HuH-7 (cell line): ENCODE measurements around the gene GLYR1.

Source experiments
- DNase-seq: peaks from one replicate; pipeline ENCODE4 v3.0.0; 2011; ENCODE audit warnings: low spot score

Gene GLYR1

GRCh38 chr16:4805231-4805630 lies 41.9 kb downstream of the GLYR1 start:
- no peak for DNase-seq

DNA sequence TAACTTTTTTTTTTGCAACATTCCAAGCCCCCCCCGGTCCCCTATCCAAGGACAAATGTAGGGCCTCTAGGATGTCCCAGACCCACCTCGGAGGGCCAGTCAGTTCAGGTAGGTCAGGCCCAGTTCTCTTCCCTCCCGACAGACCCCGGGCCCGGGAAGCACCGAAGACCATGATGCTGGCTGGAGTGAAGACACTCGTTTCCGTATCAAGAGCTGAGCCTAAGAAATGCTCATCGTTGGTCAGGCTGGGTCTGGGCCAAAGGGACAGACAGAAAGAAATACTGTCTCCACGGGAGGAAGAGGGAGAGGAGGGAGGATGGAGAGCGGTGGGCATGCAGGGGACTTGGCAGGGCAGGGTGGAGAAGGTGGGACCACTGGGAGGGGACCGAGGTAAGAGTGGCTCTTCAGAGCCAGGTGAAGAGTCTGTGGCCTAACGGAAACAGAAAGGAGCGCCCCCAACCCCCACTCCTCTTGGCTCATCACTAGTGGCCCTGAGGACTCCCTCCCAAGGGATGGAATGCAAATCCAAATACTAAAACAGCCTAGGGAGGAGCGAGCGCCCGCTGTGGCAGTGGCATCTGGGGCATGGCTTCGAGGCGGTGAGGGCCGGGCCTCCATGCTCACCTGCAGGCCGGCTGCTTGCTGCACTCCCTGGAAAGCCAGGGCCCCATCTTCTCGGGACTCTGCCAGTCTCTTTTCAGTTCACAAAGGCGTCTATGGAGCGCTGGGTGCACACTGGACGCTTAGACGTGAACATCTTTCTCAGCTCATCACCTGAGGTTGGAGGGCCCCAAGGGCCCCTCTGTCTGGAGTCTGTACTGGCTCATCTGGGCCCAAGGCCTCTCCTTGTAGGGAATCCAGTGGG lies 43.0 kb downstream of the GLYR1 start:
- DNase-seq: no peak

- DNase-seq: no peak
Observed at GRCh38 chr16:4803401-4803844, 43.7 kb downstream of the GLYR1 start.

DNA sequence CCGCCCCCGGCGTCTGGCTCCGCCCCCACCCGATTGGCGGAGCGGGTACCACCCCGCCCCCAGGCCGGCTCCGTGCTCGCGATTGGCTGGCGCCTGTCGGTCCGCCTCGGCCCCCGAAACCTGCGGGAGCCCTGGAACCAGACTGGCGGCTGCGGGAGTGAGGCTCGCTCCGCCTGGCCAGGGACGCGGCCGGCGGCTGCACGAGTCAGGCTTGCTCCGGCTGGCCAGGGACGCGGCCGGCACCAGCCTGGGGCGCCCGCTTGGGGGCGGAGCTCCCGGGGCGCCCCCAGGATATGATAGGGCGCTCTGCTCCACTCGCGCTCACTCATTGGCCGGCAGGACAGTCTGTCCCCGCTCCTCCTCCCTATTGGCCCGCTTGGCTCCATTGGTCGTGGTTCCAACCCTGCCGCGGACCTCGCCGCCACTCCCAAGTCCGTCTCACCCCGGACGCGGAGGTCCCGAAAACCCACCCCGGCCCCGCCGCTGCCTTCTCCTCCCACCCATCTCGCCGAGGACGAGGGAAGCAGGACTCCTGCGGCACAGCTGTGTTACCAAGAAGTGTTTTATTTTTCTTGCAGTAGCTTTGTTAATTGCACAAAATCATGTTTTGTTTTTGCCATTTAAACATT lies 44.3 kb downstream of the GLYR1 start:
- DNase-seq: peak; percentile 94

DNA sequence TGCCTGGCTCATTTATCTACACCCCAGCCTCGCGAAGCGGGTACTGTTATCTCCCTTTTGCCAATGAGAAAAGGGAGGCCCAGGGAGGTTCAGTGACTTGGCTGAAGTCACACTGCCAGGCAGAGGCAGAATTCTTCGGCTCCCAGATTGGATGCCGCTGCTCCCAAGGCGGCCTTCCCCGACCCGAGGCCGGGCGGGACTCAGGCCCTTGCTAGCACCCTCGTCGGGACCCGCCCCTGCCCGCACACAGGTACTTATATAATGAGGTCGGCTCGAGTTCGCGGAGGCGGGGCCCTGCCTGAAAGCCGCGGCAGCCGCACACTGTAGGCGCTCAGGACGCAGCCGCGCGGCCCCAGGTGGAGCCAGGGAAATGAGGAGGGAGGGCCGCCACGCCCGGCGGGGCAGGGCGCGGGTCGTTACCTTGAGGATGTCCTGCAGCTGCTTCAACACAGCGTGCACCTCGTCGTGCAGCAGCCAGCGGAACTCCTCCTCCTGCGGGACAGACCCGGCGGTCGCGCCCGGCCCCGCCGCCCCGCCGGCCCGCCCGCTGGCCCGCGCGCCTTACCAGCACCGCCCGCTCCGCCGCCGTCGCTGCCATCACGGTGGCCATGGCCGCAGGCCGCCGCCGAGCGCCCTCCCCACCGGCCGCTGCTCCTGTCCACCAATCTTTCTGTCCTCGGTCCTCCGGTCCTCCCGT lies 45.0 kb downstream of the GLYR1 start, which contains the start of gene ROGDI:
Gene ROGDI (minus strand): TSS at position 672 of the 697 bp plus-strand sequence. CDS start 62 bp downstream, at position 610.
- peak; percentile 85 for DNase-seq

DNA sequence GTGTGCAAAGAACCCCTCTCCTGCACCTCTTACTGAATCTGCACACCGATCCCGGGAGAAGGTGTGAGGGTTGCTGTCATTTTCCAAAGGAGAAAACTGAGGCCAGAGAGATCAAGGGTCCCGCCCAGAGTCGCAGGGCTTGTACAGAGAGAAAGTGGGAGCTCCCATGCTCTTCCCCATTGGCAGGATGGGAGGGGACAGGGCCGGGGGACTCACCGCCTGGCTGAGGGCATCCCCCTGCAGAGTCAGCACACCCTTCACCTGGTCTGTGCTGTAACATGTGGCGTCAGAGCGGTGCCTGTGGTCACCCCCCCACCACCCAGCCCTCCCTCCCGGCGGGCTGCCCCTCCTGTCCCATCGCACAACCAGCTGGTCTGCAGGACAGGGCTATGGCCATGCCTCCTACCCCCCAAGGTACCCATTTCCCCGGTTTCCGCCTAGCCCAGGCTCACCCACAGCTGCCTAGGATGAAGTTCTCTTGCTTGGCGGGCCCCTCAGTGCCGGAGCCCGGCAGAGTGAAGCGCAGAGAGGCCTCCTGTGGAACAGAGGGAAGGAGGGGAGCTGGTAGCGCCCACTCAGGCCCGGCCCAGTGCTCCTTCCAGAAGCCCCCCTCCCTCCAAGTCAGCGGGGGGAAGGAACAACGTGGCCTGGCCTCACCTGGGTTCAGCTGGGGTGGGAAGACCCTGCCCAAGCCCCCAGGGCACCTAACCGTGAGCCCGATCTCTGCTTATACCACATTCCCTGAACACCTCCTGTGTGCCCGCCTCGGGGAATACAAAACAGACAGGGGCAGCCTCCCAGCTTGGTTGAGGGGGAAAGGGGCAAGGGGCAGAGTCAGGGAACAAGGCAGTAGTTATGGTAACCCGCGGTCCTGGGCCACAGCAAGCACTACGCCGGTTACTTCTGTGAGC lies 45.8 kb downstream of the GLYR1 start:
- DNase-seq: no peak

GRCh38 chr16:4800290-4801041 lies 46.6 kb downstream of the GLYR1 start:
- no peak for DNase-seq

- DNase-seq: no peak
Observed at GRCh38 chr16:4799171-4799855, 47.8 kb downstream of the GLYR1 start.

DNA sequence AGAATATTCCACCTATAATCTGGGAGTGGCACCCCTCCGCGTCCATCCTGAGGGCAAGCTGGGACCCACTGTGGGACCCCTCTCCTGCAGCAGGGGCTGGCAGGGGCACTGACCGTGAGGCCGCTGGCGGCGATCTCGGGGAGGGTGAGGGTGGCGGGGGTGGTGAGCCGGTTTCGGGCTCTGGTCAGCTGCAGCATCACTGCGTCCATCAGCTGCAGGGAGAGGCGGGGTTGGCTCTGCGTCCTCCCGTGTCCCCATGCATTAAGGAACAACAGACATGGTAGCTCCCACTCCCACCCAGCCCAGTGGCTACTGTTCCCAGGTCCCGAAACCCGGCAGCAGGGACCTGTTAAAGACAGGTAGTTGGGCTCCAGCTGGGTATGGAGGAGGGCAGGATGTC lies 48.6 kb downstream of the GLYR1 start:
- DNase-seq: no peak

DNA sequence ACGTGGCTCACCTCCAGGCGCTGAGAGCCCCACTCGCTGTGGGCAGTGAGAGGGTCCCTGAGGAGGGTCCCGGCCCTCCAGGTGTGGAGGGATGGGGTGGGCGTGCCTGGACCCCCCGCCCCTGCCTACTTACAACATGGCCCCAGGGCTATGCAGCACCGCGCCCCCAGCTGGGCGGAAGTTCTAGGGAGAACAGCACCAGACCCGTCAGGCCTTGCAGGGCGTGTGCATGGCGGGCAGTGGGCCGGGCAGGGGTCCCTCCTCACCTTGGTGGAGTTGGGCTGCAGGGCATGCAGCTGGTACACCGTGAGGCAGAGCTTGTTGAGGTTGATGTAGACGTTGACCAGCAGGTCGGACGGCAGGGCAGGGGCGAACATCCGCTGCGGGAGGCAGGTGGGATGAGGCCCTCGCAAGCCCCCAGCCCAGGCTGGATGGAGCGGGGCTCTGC lies 49.3 kb downstream of the GLYR1 start:
- no peak for DNase-seq

GRCh38 chr16:4796982-4797804 lies 49.9 kb downstream of the GLYR1 start:
- no peak for DNase-seq

GRCh38 chr16:4795828-4796572 lies 51.1 kb downstream of the GLYR1 start:
- no peak for DNase-seq

- no peak for DNase-seq
Observed at GRCh38 chr16:4795181-4795827, 51.8 kb downstream of the GLYR1 start, which contains the start of gene SMIM22. TSS of gene SMIM22 (plus strand) at chr16:4795369. CDS start at chr16:4795735, 366 bp downstream.

DNA sequence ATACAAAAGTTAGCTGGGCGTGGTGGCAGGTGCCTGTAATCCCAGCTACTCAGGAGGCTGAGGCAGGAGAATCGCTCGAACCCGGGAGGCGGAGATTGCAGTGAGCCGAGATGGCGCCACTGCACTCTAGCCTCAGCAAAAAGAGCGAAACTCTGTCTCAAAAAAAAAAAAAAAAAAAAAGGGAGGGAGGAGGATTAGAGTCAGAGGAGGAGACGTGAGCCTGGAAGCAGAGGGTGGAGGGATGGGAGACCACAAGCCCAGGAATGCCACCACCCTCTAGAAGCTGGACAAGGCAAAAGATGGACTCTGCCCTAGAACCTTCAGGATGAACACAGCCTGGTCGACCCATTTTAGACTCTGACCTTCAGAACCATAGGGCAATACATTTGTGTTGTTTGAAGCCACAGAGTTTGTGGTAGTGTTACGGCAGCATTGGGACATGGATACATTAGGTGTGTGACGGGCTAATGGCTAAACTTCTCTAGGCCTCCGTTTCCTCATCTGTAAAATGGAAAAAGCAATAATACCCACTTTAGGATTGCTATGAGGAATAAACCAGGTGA lies 54.1 kb downstream of the GLYR1 start:
- DNase-seq: no peak

- DNase-seq: no peak
Observed at GRCh38 chr16:4790871-4791270, 56.2 kb downstream of the GLYR1 start.

- no peak for DNase-seq
Observed at GRCh38 chr16:4790261-4790660, 56.8 kb downstream of the GLYR1 start.

DNA sequence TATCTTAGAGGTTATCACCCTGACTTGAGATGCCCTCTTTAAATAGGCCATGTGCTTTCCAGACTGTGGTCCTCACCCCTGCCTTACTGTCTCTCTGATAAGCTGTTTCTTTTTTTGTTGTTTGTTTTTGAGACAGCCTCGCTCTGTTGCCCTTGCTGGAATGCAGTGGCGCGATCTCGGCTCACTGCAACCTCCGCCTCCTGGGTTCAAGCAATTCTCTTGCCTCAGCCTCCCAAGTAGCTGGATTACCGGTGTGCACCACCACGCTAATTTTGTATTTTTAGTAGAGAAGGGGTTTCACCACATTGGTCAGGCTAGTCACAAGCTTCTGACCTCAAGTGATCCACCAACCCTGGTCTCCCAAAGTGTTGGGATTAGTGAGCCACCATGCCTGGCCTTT lies 58.2 kb downstream of the GLYR1 start:
- DNase-seq: no peak

GRCh38 chr16:4788489-4788889 lies 58.6 kb downstream of the GLYR1 start:
- DNase-seq: peak; percentile 48
